K562 (cell line): ENCODE data around the gene PNPO. TPM values are rescaled to one million over a fixed set of nuclear protein-coding genes. Genes with fewer than 3 reads are reported as not detected.

Experiments
- AFF4 ChIP-seq: sonication (generic); formaldehyde crosslinking; IDR thresholded peaks from 2 replicates; pipeline ENCODE4 v1.8.0; 2023; ENCODE audit warnings: mild to moderate bottlenecking, missing genetic modification reagents
- ASH1L ChIP-seq: fragments of 450-650 bp; IDR thresholded peaks from 2 replicates; pipeline ENCODE4 v1.6.1; 2018; ENCODE audit warnings: borderline replicate concordance, mild to moderate bottlenecking, low read depth; ENCODE audit not compliant: partially characterized antibody
- CHD2 ChIP-seq: IDR thresholded peaks from 2 replicates; pipeline ENCODE4 v1.6.1; 2011; ENCODE audit warnings: low read depth, low read length
- FUS ChIP-seq: fragments of 200-400 bp; formaldehyde crosslinking; optimal IDR thresholded peaks from 2 replicates; pipeline ENCODE3; 2017; ENCODE audit warnings: low read depth, low read length
- GTF2F1 ChIP-seq: IDR thresholded peaks from 2 replicates; pipeline ENCODE4 v1.6.1; 2011; ENCODE audit warnings: low read depth, low read length, improper control_type of control experiment
- KAT7 ChIP-seq: sonication (generic); formaldehyde crosslinking; IDR thresholded peaks from 2 replicates; pipeline ENCODE4 v1.8.0; 2022; ENCODE audit warnings: missing genetic modification reagents, mild to moderate bottlenecking, borderline replicate concordance
- NFYB ChIP-seq: IDR thresholded peaks from 2 replicates; pipeline ENCODE4 v1.6.1; 2011; ENCODE audit warnings: mild to moderate bottlenecking, moderate library complexity; ENCODE audit not compliant: insufficient read length; ENCODE audit errors: extremely low read depth
- PHF21A ChIP-seq: fragments of 450-650 bp; IDR thresholded peaks from 2 replicates; pipeline ENCODE4 v1.6.1; 2017; ENCODE audit warnings: low read depth, borderline replicate concordance
- RBM15 ChIP-seq: fragments of 200-400 bp; formaldehyde crosslinking; IDR thresholded peaks from 2 replicates; pipeline ENCODE4 v1.6.1; 2018; ENCODE audit warnings: mild to moderate bottlenecking, low read length, moderate library complexity; ENCODE audit not compliant: insufficient read depth
- RFX1 ChIP-seq: fragments of 450-650 bp; IDR thresholded peaks from 2 replicates; pipeline ENCODE4 v1.6.1; 2016; ENCODE audit warnings: mild to moderate bottlenecking, moderate library complexity
- SAP30 ChIP-seq: fragments of 200-600 bp; sonication (generic); IDR thresholded peaks from 2 replicates; pipeline ENCODE4 v1.6.1; 2012; ENCODE audit warnings: borderline replicate concordance, low read depth, mild to moderate bottlenecking, moderate library complexity, low read length, control low read depth, inconsistent platforms; ENCODE audit not compliant: insufficient read depth, poor library complexity, severe bottlenecking
- SMARCE1 ChIP-seq: fragments of 450-650 bp; IDR thresholded peaks from 2 replicates; pipeline ENCODE4 v1.7.1; 2016; ENCODE audit warnings: mild to moderate bottlenecking
- TAL1 ChIP-seq: fragments of 450-650 bp; IDR thresholded peaks from 2 replicates; pipeline ENCODE4 v1.6.1; 2016; ENCODE audit warnings: mild to moderate bottlenecking
- ZBTB1 ChIP-seq: sonication (generic); formaldehyde crosslinking; IDR thresholded peaks from 2 replicates; pipeline ENCODE4 v1.8.1; 2023; ENCODE audit warnings: missing genetic modification reagents, low read depth, mild to moderate bottlenecking, borderline replicate concordance
- ZFX ChIP-seq: sonication (generic); formaldehyde crosslinking; IDR thresholded peaks from 2 replicates; pipeline ENCODE4 v1.8.0; 2022; ENCODE audit warnings: mild to moderate bottlenecking, missing genetic modification reagents, moderate library complexity
- polyA plus RNA-seq, 8 experiments: library from polyadenylated mRNA; depleted of rRNA in 4 of 8; stranded (reverse) in 5 of 8; unstranded in 3 of 8; fragments of >200 nt; fragmentation: Nextera tagmentation in 2 of 8; fragmentation: Illumina TruSeq in 1 of 8; extraction: Ambion mirVana in 2 of 8; extraction: Trizol in 1 of 8; gene quantifications; 2 replicates each; pipeline versions ENCODE4 v1.2.1 to v1.2.3, GENCODE V29; 2011 to 2014; ENCODE audit warnings: inconsistent platforms in 1 of 8, missing spikeins in 1 of 8
- total RNA-seq, 7 experiments: library from RNA; depleted of rRNA in 6 of 7; stranded (reverse); fragments of >200 nt in 6 of 7; fragmentation: Illumina TruSeq in 2 of 7; extraction: Trizol in 2 of 7; gene quantifications; 2 replicates each; pipeline versions ENCODE4 v1.2.1 to v1.2.3, GENCODE V29; 2011 to 2021; ENCODE audit warnings: low replicate concordance in 1 of 7
- TF ChIP-seq, protein P1 (sequence below), 2 experiments: fragments of 150-350 bp in 1 of 2; IDR thresholded peaks; 2 replicates each; pipeline ENCODE4 v1.6.1; 2012 to 2016; ENCODE audit warnings: low read depth in 2 of 2, low read length in 2 of 2, mild to moderate bottlenecking in 1 of 2, moderate library complexity in 1 of 2
- TF ChIP-seq, protein P2 (sequence below): sonication (generic); formaldehyde crosslinking; IDR thresholded peaks from 2 replicates; pipeline ENCODE4 v1.8.0; 2022; ENCODE audit warnings: missing genetic modification reagents, mild to moderate bottlenecking, borderline replicate concordance

Gene PNPO
- total and polyA plus RNA-seq, 9 of the 15 experiments (the other 6 are each of a cell fraction or from before 2014, with no cell fraction given): 16.6 to 39.0 (median 27.4) TPM

GRCh38 chr17:47941246-47942095 lies at the start of gene PNPO (continued):
- TF ChIP-seq RFX1 (no peak), RBM15 (no peak), CHD2 (peak; percentile 78), NFYB (peak; percentile 94), GTF2F1 (peak; percentile 48; the same call in 1 of the 2 replicates), SMARCE1 (no peak), KAT7 (peak; percentile 95), ZBTB1 (CRISPR knock-in tag) (peak; percentile 64; the same call in 1 of the 2 replicates), TAL1 (0 out of 2 replicates have a peak, but pooled peaks have one; percentile 2), AFF4 (CRISPR knock-in tag) (peak; percentile 22; the same call in 1 of the 2 replicates), PHF21A (0 out of 2 replicates have a peak, but pooled peaks have one; percentile 13), SAP30 (peak; percentile 82), FUS (no peak), ASH1L (peak; percentile 97), ZFX (CRISPR knock-in tag) (peak; percentile 58)
- TF ChIP-seq, protein P1, sequence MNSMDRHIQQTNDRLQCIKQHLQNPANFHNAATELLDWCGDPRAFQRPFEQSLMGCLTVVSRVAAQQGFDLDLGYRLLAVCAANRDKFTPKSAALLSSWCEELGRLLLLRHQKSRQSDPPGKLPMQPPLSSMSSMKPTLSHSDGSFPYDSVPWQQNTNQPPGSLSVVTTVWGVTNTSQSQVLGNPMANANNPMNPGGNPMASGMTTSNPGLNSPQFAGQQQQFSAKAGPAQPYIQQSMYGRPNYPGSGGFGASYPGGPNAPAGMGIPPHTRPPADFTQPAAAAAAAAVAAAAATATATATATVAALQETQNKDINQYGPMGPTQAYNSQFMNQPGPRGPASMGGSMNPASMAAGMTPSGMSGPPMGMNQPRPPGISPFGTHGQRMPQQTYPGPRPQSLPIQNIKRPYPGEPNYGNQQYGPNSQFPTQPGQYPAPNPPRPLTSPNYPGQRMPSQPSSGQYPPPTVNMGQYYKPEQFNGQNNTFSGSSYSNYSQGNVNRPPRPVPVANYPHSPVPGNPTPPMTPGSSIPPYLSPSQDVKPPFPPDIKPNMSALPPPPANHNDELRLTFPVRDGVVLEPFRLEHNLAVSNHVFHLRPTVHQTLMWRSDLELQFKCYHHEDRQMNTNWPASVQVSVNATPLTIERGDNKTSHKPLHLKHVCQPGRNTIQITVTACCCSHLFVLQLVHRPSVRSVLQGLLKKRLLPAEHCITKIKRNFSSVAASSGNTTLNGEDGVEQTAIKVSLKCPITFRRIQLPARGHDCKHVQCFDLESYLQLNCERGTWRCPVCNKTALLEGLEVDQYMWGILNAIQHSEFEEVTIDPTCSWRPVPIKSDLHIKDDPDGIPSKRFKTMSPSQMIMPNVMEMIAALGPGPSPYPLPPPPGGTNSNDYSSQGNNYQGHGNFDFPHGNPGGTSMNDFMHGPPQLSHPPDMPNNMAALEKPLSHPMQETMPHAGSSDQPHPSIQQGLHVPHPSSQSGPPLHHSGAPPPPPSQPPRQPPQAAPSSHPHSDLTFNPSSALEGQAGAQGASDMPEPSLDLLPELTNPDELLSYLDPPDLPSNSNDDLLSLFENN (IDR thresholded peaks at IDR 0.05; ENCODE audit: low read depth in 2 of 2, low read length in 2 of 2): no peak
- TF ChIP-seq, protein P2, sequence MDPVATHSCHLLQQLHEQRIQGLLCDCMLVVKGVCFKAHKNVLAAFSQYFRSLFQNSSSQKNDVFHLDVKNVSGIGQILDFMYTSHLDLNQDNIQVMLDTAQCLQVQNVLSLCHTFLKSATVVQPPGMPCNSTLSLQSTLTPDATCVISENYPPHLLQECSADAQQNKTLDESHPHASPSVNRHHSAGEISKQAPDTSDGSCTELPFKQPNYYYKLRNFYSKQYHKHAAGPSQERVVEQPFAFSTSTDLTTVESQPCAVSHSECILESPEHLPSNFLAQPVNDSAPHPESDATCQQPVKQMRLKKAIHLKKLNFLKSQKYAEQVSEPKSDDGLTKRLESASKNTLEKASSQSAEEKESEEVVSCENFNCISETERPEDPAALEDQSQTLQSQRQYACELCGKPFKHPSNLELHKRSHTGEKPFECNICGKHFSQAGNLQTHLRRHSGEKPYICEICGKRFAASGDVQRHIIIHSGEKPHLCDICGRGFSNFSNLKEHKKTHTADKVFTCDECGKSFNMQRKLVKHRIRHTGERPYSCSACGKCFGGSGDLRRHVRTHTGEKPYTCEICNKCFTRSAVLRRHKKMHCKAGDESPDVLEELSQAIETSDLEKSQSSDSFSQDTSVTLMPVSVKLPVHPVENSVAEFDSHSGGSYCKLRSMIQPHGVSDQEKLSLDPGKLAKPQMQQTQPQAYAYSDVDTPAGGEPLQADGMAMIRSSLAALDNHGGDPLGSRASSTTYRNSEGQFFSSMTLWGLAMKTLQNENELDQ: no peak
